Measurements from ENCODE around the gene CACNA1A. TPM values are rescaled to one million over a fixed set of nuclear protein-coding genes. Genes with fewer than 3 reads are reported as not detected.

The CACNA1A gene
- total RNA-seq, 1 experiment from 2014 or later = 0.85 TPM

GRCh38 chr19:13215572-13216380, 290.5 kb downstream of the CACNA1A start:
- intact Hi-C loops (cut with micrococcal nuclease; ENCODE audit: unreplicated experiment) = no loop called here
- Mint-ChIP-seq H3K4me3 (ENCODE audit: low read depth, unreplicated experiment) (peak overlapping the region; percentile 22), H3K4me1 (ENCODE audit: low read depth, unreplicated experiment) (peaks cover 10% of the 10 kb centered on the region), H3K27me3 (ENCODE audit: unreplicated experiment) (no peaks in the 10 kb centered on the region), H3K27ac (ENCODE audit: unreplicated experiment) (peak overlapping the region; percentile 65), H3K9me3 (ENCODE audit: low read depth, unreplicated experiment) (no peaks in the 10 kb centered on the region), H3K36me3 (ENCODE audit: insufficient read depth, unreplicated experiment) (peaks cover 14% of the 10 kb centered on the region)
- DNase-seq = peak; percentile 47
- no peak for TF ChIP-seq CTCF (IDR thresholded peaks at IDR 0.05; ENCODE audit: unreplicated experiment)
- BruUV-seq (replicated peaks) = no TSS peak
- CTCF ChIA-PET = interaction anchor here (0.9 kb wide), 1 partner anchor 250 kb away, joined by 3 read pairs; no protein-coding TSS in a partner anchor

- Mint-ChIP-seq H3K27me3 (ENCODE audit: unreplicated experiment) (no peaks in the 10 kb centered on the region), H3K27ac (ENCODE audit: unreplicated experiment) (no peak overlapping the region), H3K36me3 (ENCODE audit: insufficient read depth, unreplicated experiment) (peaks cover 16% of the 10 kb centered on the region), H3K4me1 (ENCODE audit: low read depth, unreplicated experiment) (peaks cover 10% of the 10 kb centered on the region), H3K4me3 (ENCODE audit: low read depth, unreplicated experiment) (no peak overlapping the region), H3K9me3 (ENCODE audit: low read depth, unreplicated experiment) (no peaks in the 10 kb centered on the region)
- intact Hi-C loops (cut with micrococcal nuclease; ENCODE audit: unreplicated experiment) = no loop called here
- DNase-seq = no peak
- no peak for TF ChIP-seq CTCF (IDR thresholded peaks at IDR 0.05; ENCODE audit: unreplicated experiment)
- CTCF ChIA-PET = interaction anchor here (0.6 kb wide), 1 partner anchor 18 kb away, joined by 3 read pairs; no protein-coding TSS in a partner anchor
- BruUV-seq (replicated peaks) = no TSS peak
Observed at GRCh38 chr19:13214036-13214730, 292.1 kb downstream of the CACNA1A start.

- Mint-ChIP-seq H3K27me3 (ENCODE audit: unreplicated experiment) (no peaks in the 10 kb centered on the region), H3K4me3 (ENCODE audit: low read depth, unreplicated experiment) (no peak overlapping the region), H3K4me1 (ENCODE audit: low read depth, unreplicated experiment) (peaks cover 10% of the 10 kb centered on the region), H3K9me3 (ENCODE audit: low read depth, unreplicated experiment) (no peaks in the 10 kb centered on the region), H3K36me3 (ENCODE audit: insufficient read depth, unreplicated experiment) (peaks cover 19% of the 10 kb centered on the region), H3K27ac (ENCODE audit: unreplicated experiment) (peak overlapping the region; percentile 10)
- no TSS peak for BruUV-seq (replicated peaks)
- TF ChIP-seq CTCF (IDR thresholded peaks at IDR 0.05; ENCODE audit: unreplicated experiment) = peak; percentile 41
- intact Hi-C loops (cut with micrococcal nuclease; ENCODE audit: unreplicated experiment) = no loop called here
- CTCF ChIA-PET = no interaction called here
- DNase-seq = peak; percentile 53
Observed at GRCh38 chr19:13212759-13213330, 293.4 kb downstream of the CACNA1A start.

GRCh38 chr19:13211426-13212308, 294.6 kb downstream of the CACNA1A start:
- Mint-ChIP-seq H3K27ac (ENCODE audit: unreplicated experiment) (no peak overlapping the region), H3K4me1 (ENCODE audit: low read depth, unreplicated experiment) (peaks cover 10% of the 10 kb centered on the region), H3K9me3 (ENCODE audit: low read depth, unreplicated experiment) (no peaks in the 10 kb centered on the region), H3K36me3 (ENCODE audit: insufficient read depth, unreplicated experiment) (peaks cover 19% of the 10 kb centered on the region), H3K4me3 (ENCODE audit: low read depth, unreplicated experiment) (no peak overlapping the region), H3K27me3 (ENCODE audit: unreplicated experiment) (no peaks in the 10 kb centered on the region)
- BruUV-seq (replicated peaks) = no TSS peak
- no peak for TF ChIP-seq CTCF (IDR thresholded peaks at IDR 0.05; ENCODE audit: unreplicated experiment)
- CTCF ChIA-PET = no interaction called here
- intact Hi-C loops (cut with micrococcal nuclease; ENCODE audit: unreplicated experiment) = no loop called here
- DNase-seq = no peak
